Measurements from ENCODE around the gene CLASP1.

CLASP1 gene

GRCh38 chr2:121608367-121608766 lies 40.9 kb downstream of the CLASP1 start:
- Histone ChIP-seq H3K4ac (ENCODE audit: low read depth, low read length) (no peak overlapping the region), H3K18ac (ENCODE audit: low read length) (no peak overlapping the region), H3K56ac (ENCODE audit: low read length) (no peak overlapping the region), H3K4me1 (ENCODE audit: control insufficient read depth, low read depth, low read length) (no peaks in the 10 kb centered on the region), H4K8ac (ENCODE audit: low read depth, low read length) (no peak overlapping the region), H3K27ac (ENCODE audit: low read depth, low read length) (no peak overlapping the region), H3K4me2 (ENCODE audit: low read length) (no peak overlapping the region), H3K79me1 (ENCODE audit: low read length) (peaks cover 15% of the 10 kb centered on the region), H3K9ac (ENCODE audit: low read length) (no peak overlapping the region), H3K36me3 (ENCODE audit: control insufficient read depth, insufficient read depth, low read length) (no peaks in the 10 kb centered on the region), H3K4me3 (ENCODE audit: low read length) (no peak overlapping the region), H4K5ac (ENCODE audit: low read length) (no peak overlapping the region), H2BK15ac (replicated peaks; ENCODE audit: low read depth) (no peak overlapping the region), H3K79me2 (ENCODE audit: control insufficient read depth, insufficient read depth, low read length) (peaks cover 13% of the 10 kb centered on the region), H3K23ac (ENCODE audit: low read length) (no peak overlapping the region), H2BK5ac (ENCODE audit: low read length) (no peak overlapping the region), H3K27me3 (ENCODE audit: insufficient read depth, low read length, poor library complexity) (no peaks in the 10 kb centered on the region), H2BK120ac (ENCODE audit: low read depth, low read length) (no peak overlapping the region), H2AK5ac (ENCODE audit: low read length) (no peak overlapping the region)
- DNase-seq = no peak
- WGBS (ENCODE audit: extremely low coverage, insufficient coverage, low lambda C conversion rate) = no CpG with 5 or more reads among the region's 4 CpGs

GRCh38 chr2:121605820-121606733 lies 43.2 kb downstream of the CLASP1 start:
- no peak overlapping the region for H3K27ac ChIP-seq (ENCODE audit: low read depth, low read length)
- H3K4me3 ChIP-seq (ENCODE audit: low read length) = no peak overlapping the region
- no peak overlapping the region for H3K56ac ChIP-seq (ENCODE audit: low read length)
- no peak overlapping the region for H2AK5ac ChIP-seq (ENCODE audit: low read length)
- H2BK15ac ChIP-seq (replicated peaks; ENCODE audit: low read depth) = no peak overlapping the region
- H3K79me1 ChIP-seq (ENCODE audit: low read length) = peaks cover 14% of the 10 kb centered on the region
- no peak overlapping the region for H2BK5ac ChIP-seq (ENCODE audit: low read length)
- no CpG with 5 or more reads among the region's 11 CpGs for WGBS (ENCODE audit: extremely low coverage, insufficient coverage, low lambda C conversion rate)
- no peak overlapping the region for H2BK120ac ChIP-seq (ENCODE audit: low read depth, low read length)
- no peaks in the 10 kb centered on the region for H3K27me3 ChIP-seq (ENCODE audit: insufficient read depth, low read length, poor library complexity)
- peaks cover 15% of the 10 kb centered on the region for H3K79me2 ChIP-seq (ENCODE audit: control insufficient read depth, insufficient read depth, low read length)
- DNase-seq = no peak
- H3K4me2 ChIP-seq (ENCODE audit: low read length) = no peak overlapping the region
- H3K18ac ChIP-seq (ENCODE audit: low read length) = no peak overlapping the region
- H4K8ac ChIP-seq (ENCODE audit: low read depth, low read length) = no peak overlapping the region
- H3K36me3 ChIP-seq (ENCODE audit: control insufficient read depth, insufficient read depth, low read length) = no peaks in the 10 kb centered on the region
- no peak overlapping the region for H3K23ac ChIP-seq (ENCODE audit: low read length)
- H3K4me1 ChIP-seq (ENCODE audit: control insufficient read depth, low read depth, low read length) = no peaks in the 10 kb centered on the region
- H3K9ac ChIP-seq (ENCODE audit: low read length) = no peak overlapping the region
- no peak overlapping the region for H3K4ac ChIP-seq (ENCODE audit: low read depth, low read length)
- H4K5ac ChIP-seq (ENCODE audit: low read length) = no peak overlapping the region

GRCh38 chr2:121603185-121603584 lies 46.1 kb downstream of the CLASP1 start:
- no peaks in the 10 kb centered on the region for H3K27me3 ChIP-seq (ENCODE audit: insufficient read depth, low read length, poor library complexity)
- H3K79me1 ChIP-seq (ENCODE audit: low read length) = peaks cover 14% of the 10 kb centered on the region
- H3K79me2 ChIP-seq (ENCODE audit: control insufficient read depth, insufficient read depth, low read length) = peaks cover 15% of the 10 kb centered on the region
- H4K5ac ChIP-seq (ENCODE audit: low read length) = no peak overlapping the region
- H2BK15ac ChIP-seq (replicated peaks; ENCODE audit: low read depth) = no peak overlapping the region
- no peak overlapping the region for H4K8ac ChIP-seq (ENCODE audit: low read depth, low read length)
- WGBS (ENCODE audit: extremely low coverage, insufficient coverage, low lambda C conversion rate) = no CpG with 5 or more reads among the region's 1 CpG
- H3K27ac ChIP-seq (ENCODE audit: low read depth, low read length) = no peak overlapping the region
- no peaks in the 10 kb centered on the region for H3K4me1 ChIP-seq (ENCODE audit: control insufficient read depth, low read depth, low read length)
- H3K23ac ChIP-seq (ENCODE audit: low read length) = no peak overlapping the region
- no peak for DNase-seq
- H3K18ac ChIP-seq (ENCODE audit: low read length) = no peak overlapping the region
- no peak overlapping the region for H3K4me2 ChIP-seq (ENCODE audit: low read length)
- no peak overlapping the region for H3K56ac ChIP-seq (ENCODE audit: low read length)
- H2AK5ac ChIP-seq (ENCODE audit: low read length) = no peak overlapping the region
- H3K4me3 ChIP-seq (ENCODE audit: low read length) = no peak overlapping the region
- H2BK5ac ChIP-seq (ENCODE audit: low read length) = no peak overlapping the region
- no peak overlapping the region for H3K9ac ChIP-seq (ENCODE audit: low read length)
- H3K36me3 ChIP-seq (ENCODE audit: control insufficient read depth, insufficient read depth, low read length) = no peaks in the 10 kb centered on the region
- no peak overlapping the region for H2BK120ac ChIP-seq (ENCODE audit: low read depth, low read length)
- H3K4ac ChIP-seq (ENCODE audit: low read depth, low read length) = no peak overlapping the region

GRCh38 chr2:121599963-121600651 lies 49.2 kb downstream of the CLASP1 start:
- Histone ChIP-seq H4K8ac (ENCODE audit: low read depth, low read length) (no peak overlapping the region), H2BK15ac (replicated peaks; ENCODE audit: low read depth) (no peak overlapping the region), H3K27ac (ENCODE audit: low read depth, low read length) (no peak overlapping the region)

DNA sequence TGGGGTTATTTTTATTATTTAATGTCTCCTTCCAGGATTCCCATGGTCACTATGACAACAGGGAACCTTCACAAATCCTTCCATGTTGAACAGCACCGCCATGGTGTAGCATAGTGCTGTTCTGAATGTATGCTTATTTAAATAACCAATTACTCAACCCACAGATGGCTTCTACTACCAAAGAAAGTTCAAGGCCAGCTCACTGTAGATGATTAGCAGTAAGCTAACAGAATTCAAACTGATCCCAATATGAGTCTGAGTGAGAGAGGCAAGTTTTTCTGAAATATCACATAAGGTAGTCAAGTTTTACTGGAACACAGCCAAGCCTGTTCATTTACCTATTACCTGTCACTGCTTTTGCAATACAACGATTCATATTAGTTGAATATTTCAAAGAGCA lies 51.2 kb downstream of the CLASP1 start:
- Histone ChIP-seq H4K8ac (ENCODE audit: low read depth, low read length) (no peak overlapping the region), H2BK120ac (ENCODE audit: low read depth, low read length) (no peak overlapping the region), H3K23ac (ENCODE audit: low read length) (no peak overlapping the region), H2AK5ac (ENCODE audit: low read length) (no peak overlapping the region), H3K27me3 (ENCODE audit: insufficient read depth, low read length, poor library complexity) (no peaks in the 10 kb centered on the region), H3K36me3 (ENCODE audit: control insufficient read depth, insufficient read depth, low read length) (no peaks in the 10 kb centered on the region), H3K9ac (ENCODE audit: low read length) (no peak overlapping the region), H2BK15ac (replicated peaks; ENCODE audit: low read depth) (no peak overlapping the region), H3K56ac (ENCODE audit: low read length) (no peak overlapping the region), H3K4ac (ENCODE audit: low read depth, low read length) (no peak overlapping the region), H3K27ac (ENCODE audit: low read depth, low read length) (no peak overlapping the region), H3K79me2 (ENCODE audit: control insufficient read depth, insufficient read depth, low read length) (peaks cover 10% of the 10 kb centered on the region), H3K18ac (ENCODE audit: low read length) (no peak overlapping the region), H3K4me3 (ENCODE audit: low read length) (no peak overlapping the region), H3K79me1 (ENCODE audit: low read length) (peaks cover 15% of the 10 kb centered on the region), H2BK5ac (ENCODE audit: low read length) (no peak overlapping the region), H3K4me2 (ENCODE audit: low read length) (no peak overlapping the region), H4K5ac (ENCODE audit: low read length) (no peak overlapping the region), H3K4me1 (ENCODE audit: control insufficient read depth, low read depth, low read length) (peaks cover 2% of the 10 kb centered on the region)
- no CpG with 5 or more reads among the region's 2 CpGs for WGBS (ENCODE audit: extremely low coverage, insufficient coverage, low lambda C conversion rate)
- DNase-seq = no peak

More at GRCh38 chr2:121599963-121600651, 49.2 kb downstream of the CLASP1 start:
- peaks cover 14% of the 10 kb centered on the region for H3K79me1 ChIP-seq (ENCODE audit: low read length)
- no peak overlapping the region for H3K4me3 ChIP-seq (ENCODE audit: low read length)
- H3K27me3 ChIP-seq (ENCODE audit: insufficient read depth, low read length, poor library complexity) = no peaks in the 10 kb centered on the region
- peaks cover 2% of the 10 kb centered on the region for H3K4me1 ChIP-seq (ENCODE audit: control insufficient read depth, low read depth, low read length)
- H2BK120ac ChIP-seq (ENCODE audit: low read depth, low read length) = no peak overlapping the region
- H2BK5ac ChIP-seq (ENCODE audit: low read length) = no peak overlapping the region
- H3K18ac ChIP-seq (ENCODE audit: low read length) = no peak overlapping the region
- peaks cover 12% of the 10 kb centered on the region for H3K79me2 ChIP-seq (ENCODE audit: control insufficient read depth, insufficient read depth, low read length)
- H3K4me2 ChIP-seq (ENCODE audit: low read length) = no peak overlapping the region
- H3K36me3 ChIP-seq (ENCODE audit: control insufficient read depth, insufficient read depth, low read length) = no peaks in the 10 kb centered on the region
- no peak overlapping the region for H3K4ac ChIP-seq (ENCODE audit: low read depth, low read length)
- DNase-seq = no peak
- H3K23ac ChIP-seq (ENCODE audit: low read length) = no peak overlapping the region
- H3K56ac ChIP-seq (ENCODE audit: low read length) = no peak overlapping the region
- no peak overlapping the region for H3K9ac ChIP-seq (ENCODE audit: low read length)
- no peak overlapping the region for H4K5ac ChIP-seq (ENCODE audit: low read length)
- no peak overlapping the region for H2AK5ac ChIP-seq (ENCODE audit: low read length)

All from mesendoderm (in vitro differentiated cells).